ENCODE data around the gene SYNDIG1. TPM values are rescaled to one million over a fixed set of nuclear protein-coding genes. Genes with fewer than 3 reads are reported as not detected.

SYNDIG1 gene
- total and polyA plus RNA-seq, 4 experiments from 2014 or later, result not detected

- H3K4me1 ChIP-seq (ENCODE audit: insufficient read depth, low read length), result no peaks in the 10 kb centered on the region
- Mint-ChIP-seq H3K27ac (no peak overlapping the region), H3K27me3 (peaks cover 24 to 25% of the 10 kb centered on the region in 2 donors), H3K9me3 (peaks cover 0 to 1% (median 0%) of the 10 kb centered on the region in 8 donors), H3K4me3 (no peak overlapping the region), H3K36me3 (no peaks in the 10 kb centered on the region), H3K4me1 (peaks cover 0 to 5% (median 0%) of the 10 kb centered on the region in 4 donors)
- no peak for DNase-seq
- H3K9me3 ChIP-seq (ENCODE audit: control insufficient read depth in 1 of 2, low read length in 2 of 2), result no peaks in the 10 kb centered on the region
- CTCF ChIA-PET (ENCODE audit: partially characterized antibody), result no interaction called here
- H3K36me3 ChIP-seq (ENCODE audit: insufficient read depth, low read length), result no peaks in the 10 kb centered on the region
- no peak overlapping the region for H3K27ac ChIP-seq (ENCODE audit: low read depth, low read length)
- no peaks in the 10 kb centered on the region for H3K27me3 ChIP-seq (ENCODE audit: insufficient read depth, low read length)
- no peak overlapping the region for H3K4me3 ChIP-seq (ENCODE audit: low read length in 2 of 2)
- intact Hi-C loops (cut with micrococcal nuclease), result no loop called here
- POLR2A ChIA-PET (ENCODE audit: partially characterized antibody), result no interaction called here
Measured at GRCh38 chr20:24465730-24466129, 3.7 kb upstream of the SYNDIG1 start.

- POLR2A ChIA-PET (ENCODE audit: partially characterized antibody), result no interaction called here
- H3K4me3 Mint-ChIP-seq, result no peak overlapping the region
Measured at GRCh38 chr20:24468401-24469115, 871 bp upstream of the SYNDIG1 start.

GRCh38 chr20:24469894-24470745 lies 691 bp downstream of the SYNDIG1 start:
- intact Hi-C loops (cut with micrococcal nuclease), result no loop called here
- Histone ChIP-seq H3K27ac (ENCODE audit: low read depth, low read length) (no peak overlapping the region), H3K4me3 (ENCODE audit: low read length in 2 of 2) (no peak overlapping the region), H3K4me1 (ENCODE audit: insufficient read depth, low read length) (no peaks in the 10 kb centered on the region), H3K27me3 (ENCODE audit: insufficient read depth, low read length) (peaks cover 4% of the 10 kb centered on the region), H3K9me3 (ENCODE audit: control insufficient read depth in 1 of 2, low read length in 2 of 2) (no peaks in the 10 kb centered on the region), H3K36me3 (ENCODE audit: insufficient read depth, low read length) (no peaks in the 10 kb centered on the region)
- Mint-ChIP-seq H3K27ac (no peak overlapping the region), H3K9me3 (peaks cover 0 to 1% (median 0%) of the 10 kb centered on the region in 8 donors), H3K4me3 (no peak overlapping the region), H3K36me3 (no peaks in the 10 kb centered on the region), H3K4me1 (peaks cover 0 to 6% (median 0%) of the 10 kb centered on the region in 4 donors), H3K27me3 (peaks cover 24 to 35% of the 10 kb centered on the region in 2 donors)
- ChIA-PET POLR2A (ENCODE audit: partially characterized antibody) (no interaction called here), CTCF (ENCODE audit: partially characterized antibody) (no interaction called here)
- peak in 1 of 5 donors; percentile 12 for DNase-seq

More at GRCh38 chr20:24468401-24469115, 871 bp upstream of the SYNDIG1 start:
- CTCF ChIA-PET (ENCODE audit: partially characterized antibody), result no interaction called here
- H3K9me3 ChIP-seq (ENCODE audit: control insufficient read depth in 1 of 2, low read length in 2 of 2), result no peaks in the 10 kb centered on the region
- H3K27ac Mint-ChIP-seq, result no peak overlapping the region
- H3K27me3 Mint-ChIP-seq, result peaks cover 29 to 36% of the 10 kb centered on the region in 2 donors
- peaks cover 0 to 1% (median 0%) of the 10 kb centered on the region in 8 donors for H3K9me3 Mint-ChIP-seq
- DNase-seq, result no peak
- intact Hi-C loops (cut with micrococcal nuclease), result no loop called here
- no peak overlapping the region for H3K27ac ChIP-seq (ENCODE audit: low read depth, low read length)
- H3K36me3 ChIP-seq (ENCODE audit: insufficient read depth, low read length), result no peaks in the 10 kb centered on the region
- no peak overlapping the region for H3K4me3 ChIP-seq (ENCODE audit: low read length in 2 of 2)
- H3K4me1 ChIP-seq (ENCODE audit: insufficient read depth, low read length), result no peaks in the 10 kb centered on the region
- H3K4me1 Mint-ChIP-seq, result peaks cover 0 to 6% (median 0%) of the 10 kb centered on the region in 4 donors
- H3K36me3 Mint-ChIP-seq, result no peaks in the 10 kb centered on the region
- peaks cover 4% of the 10 kb centered on the region for H3K27me3 ChIP-seq (ENCODE audit: insufficient read depth, low read length)

GRCh38 chr20:24470746-24471582 lies 1.5 kb downstream of the SYNDIG1 start:
- H3K36me3 Mint-ChIP-seq, result no peaks in the 10 kb centered on the region
- peak in 1 of 5 donors; percentile 38 for DNase-seq
- H3K27me3 Mint-ChIP-seq, result peaks cover 24 to 35% of the 10 kb centered on the region in 2 donors
- Histone ChIP-seq H3K27ac (ENCODE audit: low read depth, low read length) (no peak overlapping the region), H3K36me3 (ENCODE audit: insufficient read depth, low read length) (no peaks in the 10 kb centered on the region), H3K4me1 (ENCODE audit: insufficient read depth, low read length) (no peaks in the 10 kb centered on the region), H3K9me3 (ENCODE audit: control insufficient read depth in 1 of 2, low read length in 2 of 2) (no peaks in the 10 kb centered on the region), H3K4me3 (ENCODE audit: low read length in 2 of 2) (no peak overlapping the region), H3K27me3 (ENCODE audit: insufficient read depth, low read length) (peaks cover 4% of the 10 kb centered on the region)
- POLR2A ChIA-PET (ENCODE audit: partially characterized antibody), result no interaction called here
- H3K4me3 Mint-ChIP-seq, result no peak overlapping the region
- no peak overlapping the region for H3K27ac Mint-ChIP-seq
- H3K4me1 Mint-ChIP-seq, result peaks cover 0 to 6% (median 0%) of the 10 kb centered on the region in 4 donors
- intact Hi-C loops (cut with micrococcal nuclease), result no loop called here
- CTCF ChIA-PET (ENCODE audit: partially characterized antibody), result interaction anchor here (1.1 kb wide), 1 partner anchor 18 kb away, joined by 3 read pairs; no protein-coding TSS in a partner anchor
- H3K9me3 Mint-ChIP-seq, result peaks cover 0 to 1% (median 0%) of the 10 kb centered on the region in 8 donors

- no peak overlapping the region for H3K4me3 Mint-ChIP-seq
- H3K4me3 ChIP-seq (ENCODE audit: low read length in 2 of 2), result no peak overlapping the region
- peaks cover 16 to 30% of the 10 kb centered on the region in 2 donors for H3K27me3 Mint-ChIP-seq
- peaks cover 4% of the 10 kb centered on the region for H3K27me3 ChIP-seq (ENCODE audit: insufficient read depth, low read length)
- H3K4me1 ChIP-seq (ENCODE audit: insufficient read depth, low read length), result no peaks in the 10 kb centered on the region
- H3K36me3 ChIP-seq (ENCODE audit: insufficient read depth, low read length), result no peaks in the 10 kb centered on the region
- H3K27ac Mint-ChIP-seq, result no peak overlapping the region
- intact Hi-C loops (cut with micrococcal nuclease), result no loop called here
- H3K9me3 ChIP-seq (ENCODE audit: control insufficient read depth in 1 of 2, low read length in 2 of 2), result no peaks in the 10 kb centered on the region
- peaks cover 0 to 6% (median 0%) of the 10 kb centered on the region in 4 donors for H3K4me1 Mint-ChIP-seq
- ChIA-PET CTCF (ENCODE audit: partially characterized antibody) (no interaction called here), POLR2A (ENCODE audit: partially characterized antibody) (no interaction called here)
- H3K9me3 Mint-ChIP-seq, result no peaks in the 10 kb centered on the region
- H3K27ac ChIP-seq (ENCODE audit: low read depth, low read length), result no peak overlapping the region
- no peaks in the 10 kb centered on the region for H3K36me3 Mint-ChIP-seq
- DNase-seq, result no peak
Measured at GRCh38 chr20:24472426-24472825, 3.0 kb downstream of the SYNDIG1 start.

GRCh38 chr20:24473435-24474223 lies 4.2 kb downstream of the SYNDIG1 start:
- no peaks in the 10 kb centered on the region for H3K9me3 ChIP-seq (ENCODE audit: control insufficient read depth in 1 of 2, low read length in 2 of 2)
- H3K4me1 ChIP-seq (ENCODE audit: insufficient read depth, low read length), result no peaks in the 10 kb centered on the region
- peaks cover 4% of the 10 kb centered on the region for H3K27me3 ChIP-seq (ENCODE audit: insufficient read depth, low read length)
- Mint-ChIP-seq H3K27me3 (peaks cover 11 to 21% of the 10 kb centered on the region in 2 donors), H3K36me3 (no peaks in the 10 kb centered on the region), H3K9me3 (no peaks in the 10 kb centered on the region), H3K27ac (no peak overlapping the region), H3K4me1 (peaks cover 0 to 6% (median 0%) of the 10 kb centered on the region in 4 donors), H3K4me3 (no peak overlapping the region)
- ChIA-PET CTCF (ENCODE audit: partially characterized antibody) (no interaction called here), POLR2A (ENCODE audit: partially characterized antibody) (no interaction called here)
- no peak for DNase-seq
- no peak overlapping the region for H3K4me3 ChIP-seq (ENCODE audit: low read length in 2 of 2)
- intact Hi-C loops (cut with micrococcal nuclease), result no loop called here
- H3K27ac ChIP-seq (ENCODE audit: low read depth, low read length), result no peak overlapping the region
- no peaks in the 10 kb centered on the region for H3K36me3 ChIP-seq (ENCODE audit: insufficient read depth, low read length)

All from CD4-positive, alpha-beta memory T cell (primary cell).